Neural cell (in vitro differentiated cells): ENCODE data around the gene HMGB3. TPM values are rescaled to one million over a fixed set of nuclear protein-coding genes. Genes with fewer than 3 reads are reported as not detected.

Source experiments
- H2AFZ ChIP-seq: fragments of 200-600, 300-800 bp; sonication (generic), shearing (Covaris generic); 2 replicates; pipeline ENCODE4 v1.6.0; 2014; ENCODE audit warnings: low read depth, mild to moderate bottlenecking, antibody characterized with exemption, low read length, moderate library complexity
- H3F3A ChIP-seq: fragments of 200-600 bp; shearing (Covaris generic); 2 replicates; pipeline ENCODE4 v1.6.1; 2016; ENCODE audit warnings: mild to moderate bottlenecking, moderate library complexity, mixed read lengths, antibody characterized with exemption, low read length; ENCODE audit not compliant: insufficient read depth, poor library complexity, severe bottlenecking
- H3K27ac ChIP-seq: fragments of 200-600, 300-800 bp; sonication (generic), shearing (Covaris generic); 2 replicates; pipeline ENCODE4 v1.5.1; 2014; ENCODE audit warnings: mild to moderate bottlenecking, low read length, moderate library complexity
- H3K27me3 ChIP-seq: fragments of 300-800, 200-600 bp; sonication (generic), shearing (Covaris generic); 2 replicates; pipeline ENCODE4 v1.6.0; 2014; ENCODE audit warnings: mild to moderate bottlenecking, low read depth, low read length, moderate library complexity; ENCODE audit not compliant: insufficient read depth
- H3K36me3 ChIP-seq: fragments of 300-800, 200-600 bp; sonication (generic), shearing (Covaris generic); 2 replicates; pipeline ENCODE4 v1.5.1; 2014; ENCODE audit warnings: mild to moderate bottlenecking, antibody characterized with exemption, low read length, moderate library complexity; ENCODE audit not compliant: insufficient read depth
- H3K4me2 ChIP-seq: fragments of 300-800, 200-600 bp; sonication (generic), shearing (Covaris generic); 2 replicates; pipeline ENCODE4 v1.6.0; 2014; ENCODE audit warnings: mild to moderate bottlenecking, low read length
- H3K4me3 ChIP-seq: fragments of 300-800, 200-600 bp; sonication (generic), shearing (Covaris generic); 2 replicates; pipeline ENCODE4 v1.5.1; 2014; ENCODE audit warnings: mild to moderate bottlenecking, low read length, moderate library complexity
- H3K79me2 ChIP-seq: fragments of 200-600 bp; shearing (Covaris generic); replicated peaks from 2 replicates; pipeline ENCODE4 v1.6.0; 2014; ENCODE audit warnings: mild to moderate bottlenecking, low read length, moderate library complexity; ENCODE audit not compliant: insufficient read depth
- H3K9ac ChIP-seq: fragments of 300-800, 200-600 bp; sonication (generic), shearing (Covaris generic); 2 replicates; pipeline ENCODE4 v1.6.1; 2016; ENCODE audit warnings: mild to moderate bottlenecking, low read length, mixed read lengths
- H3K9me2 ChIP-seq: fragments of 200-600 bp; shearing (Covaris generic); 2 replicates; pipeline ENCODE4 v1.6.1; 2016; ENCODE audit warnings: mild to moderate bottlenecking, low read length, mixed read lengths; ENCODE audit not compliant: insufficient read depth
- H3K9me3 ChIP-seq: fragments of 200-600, 300-800 bp; sonication (generic), shearing (Covaris generic); 2 replicates; pipeline ENCODE4 v1.6.1; 2016; ENCODE audit warnings: mild to moderate bottlenecking, mixed run types, low read length, moderate library complexity, mixed read lengths
- H4K20me1 ChIP-seq: fragments of 200-600 bp; shearing (Covaris generic); 2 replicates; pipeline ENCODE4 v1.6.1; 2016; ENCODE audit warnings: mild to moderate bottlenecking, mixed run types; ENCODE audit not compliant: insufficient read depth
- EP300 ChIP-seq: fragments of 450-650 bp; conservative IDR thresholded peaks from 2 replicates; pipeline ENCODE4 v1.6.1; 2014; ENCODE audit warnings: antibody characterized with exemption, mild to moderate bottlenecking, moderate library complexity; ENCODE audit not compliant: poor library complexity, severe bottlenecking
- EZH2 ChIP-seq: fragments of 200-600, 300-800 bp; shearing (Covaris generic), sonication (generic); IDR thresholded peaks from 2 replicates; pipeline ENCODE4 v1.6.1; 2014; ENCODE audit warnings: antibody characterized with exemption, low read length, borderline replicate concordance, mild to moderate bottlenecking; ENCODE audit not compliant: insufficient read depth, poor library complexity, severe bottlenecking
- MXI1 ChIP-seq: fragments of 450-650 bp; conservative IDR thresholded peaks from 2 replicates; pipeline ENCODE4 v1.6.1; 2014; ENCODE audit warnings: antibody characterized with exemption, mild to moderate bottlenecking; ENCODE audit not compliant: poor library complexity, severe bottlenecking
- POLR2AphosphoS5 ChIP-seq: IDR thresholded peaks from 2 replicates; pipeline ENCODE4 v1.6.1; 2012
- RAD21 ChIP-seq: fragments of 450-650 bp; conservative IDR thresholded peaks from 2 replicates; pipeline ENCODE4 v1.6.1; 2014; ENCODE audit warnings: antibody characterized with exemption, mild to moderate bottlenecking, moderate library complexity
- SMC3 ChIP-seq: fragments of 450-650 bp; conservative IDR thresholded peaks from 2 replicates; pipeline ENCODE4 v1.6.1; 2014; ENCODE audit warnings: antibody characterized with exemption, mild to moderate bottlenecking, moderate library complexity; ENCODE audit not compliant: poor library complexity
- TAF1 ChIP-seq: IDR thresholded peaks from 2 replicates; pipeline ENCODE4 v1.6.1; 2012; ENCODE audit warnings: low read depth
- polyA plus RNA-seq: library from polyadenylated mRNA; depleted of rRNA; stranded (reverse); fragments of >200 nt; gene quantifications from 2 replicates; pipeline ENCODE4 v1.2.3, GENCODE V29; 2014
- TF ChIP-seq, protein P1 (sequence below): IDR thresholded peaks from 2 replicates; pipeline ENCODE4 v1.6.1; 2012; ENCODE audit warnings: borderline replicate concordance
- TF ChIP-seq, protein P2 (sequence below): fragments of 450-650 bp; IDR thresholded peaks from 2 replicates; pipeline ENCODE4 v1.5.1; 2014; ENCODE audit warnings: antibody characterized with exemption, mild to moderate bottlenecking, moderate library complexity; ENCODE audit not compliant: poor library complexity, severe bottlenecking

HMGB3 gene
- polyA plus RNA-seq, 1 donor from 2014 or later, result 249 TPM

DNA sequence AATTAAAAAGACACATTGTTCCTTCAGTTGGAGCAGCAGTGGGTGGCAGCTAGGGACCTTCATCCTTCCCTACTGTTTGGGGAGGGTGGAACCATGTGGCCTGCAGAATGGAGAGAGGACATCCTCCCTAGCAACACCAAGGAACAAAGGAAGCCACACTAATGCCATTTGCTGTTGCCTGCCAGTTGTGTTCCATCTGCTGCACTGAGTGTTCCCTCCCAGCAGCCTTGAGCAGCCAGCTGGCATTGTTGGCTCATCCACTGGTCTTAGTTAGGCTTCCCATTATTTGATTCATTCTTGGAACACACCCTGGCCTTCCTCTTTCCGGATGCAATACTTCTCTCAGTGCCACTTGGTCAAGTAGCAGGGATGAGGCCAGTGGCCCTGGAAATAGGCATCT lies 25.0 kb upstream of the HMGB3 start:
- Histone ChIP-seq H3K9ac (no peak overlapping the region), H3K9me2 (no peaks in the 10 kb centered on the region), H3F3A (no peaks in the 10 kb centered on the region), H3K36me3 (no peaks in the 10 kb centered on the region), H4K20me1 (no peaks in the 10 kb centered on the region), H3K4me3 (no peak overlapping the region), H2AFZ (no peak overlapping the region), H3K9me3 (no peaks in the 10 kb centered on the region), H3K79me2 (no peaks in the 10 kb centered on the region), H3K27me3 (no peaks in the 10 kb centered on the region), H3K4me2 (no peak overlapping the region), H3K27ac (no peak overlapping the region)
- TF ChIP-seq POLR2AphosphoS5 (no peak), RAD21 (no peak), EZH2 (no peak), EP300 (no peak), MXI1 (no peak), TAF1 (no peak), SMC3 (no peak)
- TF ChIP-seq, protein P1, sequence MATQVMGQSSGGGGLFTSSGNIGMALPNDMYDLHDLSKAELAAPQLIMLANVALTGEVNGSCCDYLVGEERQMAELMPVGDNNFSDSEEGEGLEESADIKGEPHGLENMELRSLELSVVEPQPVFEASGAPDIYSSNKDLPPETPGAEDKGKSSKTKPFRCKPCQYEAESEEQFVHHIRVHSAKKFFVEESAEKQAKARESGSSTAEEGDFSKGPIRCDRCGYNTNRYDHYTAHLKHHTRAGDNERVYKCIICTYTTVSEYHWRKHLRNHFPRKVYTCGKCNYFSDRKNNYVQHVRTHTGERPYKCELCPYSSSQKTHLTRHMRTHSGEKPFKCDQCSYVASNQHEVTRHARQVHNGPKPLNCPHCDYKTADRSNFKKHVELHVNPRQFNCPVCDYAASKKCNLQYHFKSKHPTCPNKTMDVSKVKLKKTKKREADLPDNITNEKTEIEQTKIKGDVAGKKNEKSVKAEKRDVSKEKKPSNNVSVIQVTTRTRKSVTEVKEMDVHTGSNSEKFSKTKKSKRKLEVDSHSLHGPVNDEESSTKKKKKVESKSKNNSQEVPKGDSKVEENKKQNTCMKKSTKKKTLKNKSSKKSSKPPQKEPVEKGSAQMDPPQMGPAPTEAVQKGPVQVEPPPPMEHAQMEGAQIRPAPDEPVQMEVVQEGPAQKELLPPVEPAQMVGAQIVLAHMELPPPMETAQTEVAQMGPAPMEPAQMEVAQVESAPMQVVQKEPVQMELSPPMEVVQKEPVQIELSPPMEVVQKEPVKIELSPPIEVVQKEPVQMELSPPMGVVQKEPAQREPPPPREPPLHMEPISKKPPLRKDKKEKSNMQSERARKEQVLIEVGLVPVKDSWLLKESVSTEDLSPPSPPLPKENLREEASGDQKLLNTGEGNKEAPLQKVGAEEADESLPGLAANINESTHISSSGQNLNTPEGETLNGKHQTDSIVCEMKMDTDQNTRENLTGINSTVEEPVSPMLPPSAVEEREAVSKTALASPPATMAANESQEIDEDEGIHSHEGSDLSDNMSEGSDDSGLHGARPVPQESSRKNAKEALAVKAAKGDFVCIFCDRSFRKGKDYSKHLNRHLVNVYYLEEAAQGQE, result no peak
- TF ChIP-seq, protein P2, sequence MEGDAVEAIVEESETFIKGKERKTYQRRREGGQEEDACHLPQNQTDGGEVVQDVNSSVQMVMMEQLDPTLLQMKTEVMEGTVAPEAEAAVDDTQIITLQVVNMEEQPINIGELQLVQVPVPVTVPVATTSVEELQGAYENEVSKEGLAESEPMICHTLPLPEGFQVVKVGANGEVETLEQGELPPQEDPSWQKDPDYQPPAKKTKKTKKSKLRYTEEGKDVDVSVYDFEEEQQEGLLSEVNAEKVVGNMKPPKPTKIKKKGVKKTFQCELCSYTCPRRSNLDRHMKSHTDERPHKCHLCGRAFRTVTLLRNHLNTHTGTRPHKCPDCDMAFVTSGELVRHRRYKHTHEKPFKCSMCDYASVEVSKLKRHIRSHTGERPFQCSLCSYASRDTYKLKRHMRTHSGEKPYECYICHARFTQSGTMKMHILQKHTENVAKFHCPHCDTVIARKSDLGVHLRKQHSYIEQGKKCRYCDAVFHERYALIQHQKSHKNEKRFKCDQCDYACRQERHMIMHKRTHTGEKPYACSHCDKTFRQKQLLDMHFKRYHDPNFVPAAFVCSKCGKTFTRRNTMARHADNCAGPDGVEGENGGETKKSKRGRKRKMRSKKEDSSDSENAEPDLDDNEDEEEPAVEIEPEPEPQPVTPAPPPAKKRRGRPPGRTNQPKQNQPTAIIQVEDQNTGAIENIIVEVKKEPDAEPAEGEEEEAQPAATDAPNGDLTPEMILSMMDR, result no peak

DNA sequence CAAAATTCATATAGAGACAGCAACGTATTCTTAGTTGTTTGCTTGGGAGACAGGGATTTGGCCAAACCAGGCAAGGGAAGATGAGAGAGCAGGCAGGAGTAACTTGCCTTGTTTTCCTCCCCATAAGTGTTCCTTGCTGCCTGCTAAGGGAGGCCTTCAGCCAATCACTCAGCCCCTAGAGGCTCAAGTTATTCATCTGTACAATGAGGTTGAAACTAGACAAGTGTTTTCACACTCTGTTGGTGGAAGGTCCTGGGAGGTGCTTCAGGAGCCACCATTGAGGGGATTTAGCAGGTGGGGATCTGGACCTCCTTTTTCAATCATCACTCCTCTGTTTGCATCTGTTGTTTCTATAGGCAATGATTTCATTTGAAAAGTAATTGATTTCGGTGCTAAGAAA lies 23.6 kb upstream of the HMGB3 start:
- no peaks in the 10 kb centered on the region for H3K79me2 ChIP-seq
- H3K36me3 ChIP-seq, result no peaks in the 10 kb centered on the region
- no peak overlapping the region for H3K4me2 ChIP-seq
- H3K9me2 ChIP-seq, result no peaks in the 10 kb centered on the region
- no peak overlapping the region for H3K9ac ChIP-seq
- H2AFZ ChIP-seq, result no peak overlapping the region
- no peaks in the 10 kb centered on the region for H4K20me1 ChIP-seq
- H3K27me3 ChIP-seq, result no peaks in the 10 kb centered on the region
- H3K9me3 ChIP-seq, result no peaks in the 10 kb centered on the region
- H3K27ac ChIP-seq, result no peak overlapping the region
- H3F3A ChIP-seq, result no peaks in the 10 kb centered on the region
- TF ChIP-seq RAD21 (no peak), TAF1 (no peak), MXI1 (no peak), SMC3 (no peak), POLR2AphosphoS5 (no peak), EZH2 (no peak), EP300 (no peak)
- TF ChIP-seq, protein P1, result no peak
- TF ChIP-seq, protein P2, result no peak
- no peak overlapping the region for H3K4me3 ChIP-seq
